Upper lobe of left lung (tissue), 6 donors: ENCODE data around the gene GAPDHS. TPM values are rescaled to one million over a fixed set of nuclear protein-coding genes. Genes with fewer than 3 reads are reported as not detected.

Experiments
- ATAC-seq, 2 donors: fragments of 200-7000 bp; cut with Tn5 transposase; one replicate each; pipeline ENCODE4 v1.9.1; 2022; ENCODE audit warnings: mild to moderate bottlenecking in 2 of 2, moderate library complexity in 2 of 2; ENCODE audit not compliant: low FRiP score in 2 of 2
- DNase-seq, 2 donors: peaks; one replicate each; pipeline ENCODE4 v3.0.0-alpha.2; 2019 to 2020
- H3K27ac ChIP-seq, 4 donors: fragments of 200-600 bp; sonication (generic); one replicate each; pipeline ENCODE4 v1.5.1; 2016 to 2019
- H3K27me3 ChIP-seq, 4 donors: fragments of 200-600 bp; sonication (generic); one replicate each; pipeline ENCODE4 v1.5.1; 2017 to 2019
- H3K36me3 ChIP-seq, 4 donors: fragments of 200-600 bp; sonication (generic); one replicate each; pipeline ENCODE4 v1.5.1; 2016 to 2019
- H3K4me1 ChIP-seq, 4 donors: fragments of 200-600 bp; sonication (generic); one replicate each; pipeline ENCODE4 v1.5.1; 2018 to 2019
- H3K4me3 ChIP-seq, 4 donors: fragments of 200-600 bp; sonication (generic); one replicate each; pipeline ENCODE4 v1.5.1; 2017 to 2019; ENCODE audit warnings: mild to moderate bottlenecking in 2 of 4, moderate library complexity in 1 of 4
- H3K9me3 ChIP-seq, 4 donors: fragments of 200-600 bp; sonication (generic); one replicate each; pipeline ENCODE4 v1.5.1; 2018 to 2019
- EP300 ChIP-seq, 4 donors: sonication (generic); formaldehyde crosslinking; IDR thresholded peaks; one replicate each; pipeline ENCODE4 v1.5.1; 2017; ENCODE audit warnings: antibody characterized with exemption in 4 of 4, control low read depth in 2 of 4
- POLR2A ChIP-seq, 4 donors: fragments of 450-650 bp; IDR thresholded peaks; one replicate each; pipeline ENCODE4 v1.5.1; 2016 to 2017; ENCODE audit warnings: antibody characterized with exemption in 4 of 4, mild to moderate bottlenecking in 2 of 4
- POLR2AphosphoS5 ChIP-seq, 2 donors: sonication (generic); formaldehyde crosslinking; IDR thresholded peaks; one replicate each; pipeline ENCODE4 v1.5.1; 2017; ENCODE audit warnings: antibody characterized with exemption in 2 of 2
- WGBS, 2 donors: methylation state at CpG; one replicate each; pipeline ENCODE4 v1.1.5; 2017 to 2018; 5-methylcytosine and 5-hydroxymethylcytosine counted together
- total RNA-seq, 6 donors: library from RNA; depleted of rRNA in 4 of 6; stranded (reverse); fragments of >200 nt in 4 of 6; gene quantifications; one replicate each; pipeline versions ENCODE4 v1.1.0 to v1.2.1, GENCODE V29; 2016 to 2021
- TF ChIP-seq, protein P1 (sequence below), 6 experiments: fragments of 450-650 bp in 4 of 6; fragments of 200-600 bp in 2 of 6; sonication (generic) in 2 of 6; IDR thresholded peaks; one replicate each; pipeline ENCODE4 v1.5.1; 2016 to 2019; ENCODE audit warnings: antibody characterized with exemption in 6 of 6
- donor health status: DM: no; HTN: no; CAD: no; lungs with moderate emphysema.
- donor health status: DM: no; HTN: yes; CAD: no; lungs with severe emphysema.

GAPDHS gene
- total RNA-seq, 6 donors from 2014 or later, result not detected

GRCh38 chr19:35545001-35545854 lies 12.0 kb downstream of the GAPDHS start, which contains the start of gene TMEM147:
TMEM147 (plus strand) TSS chr19:35545626; CDS start chr19:35545740, 114 bp downstream.
- WGBS, 2 donors, result 0 to 2% methylated on average over 40 to 56 of the region's 85 CpGs
- ATAC-seq (peak; percentile 92 to 97), DNase-seq (peak; percentile 97 to 99)
- Histone ChIP-seq H3K36me3 (peaks cover 0 to 8% (median 2%) of the 10 kb centered on the region in 4 donors), H3K27ac (peak within 1 kb of the TSS; percentile 77 to 90 (median 85)), H3K27me3 (no peaks in the 10 kb centered on the region), H3K4me1 (peaks cover 18 to 28% (median 20%) of the 10 kb centered on the region in 4 donors), H3K9me3 (no peaks in the 10 kb centered on the region), H3K4me3 (peak within 1 kb of the TSS; percentile 69 to 95 (median 81))
- peak; percentile 67 to 82 for TF ChIP-seq POLR2AphosphoS5 (IDR thresholded peaks at IDR 0.05)
- no peak for TF ChIP-seq EP300 (IDR thresholded peaks at IDR 0.05)
- peak in 3 of 4 donors; percentile 41 to 77 (median 42) for TF ChIP-seq POLR2A (IDR thresholded peaks at IDR 0.05)
- TF ChIP-seq, protein P1, sequence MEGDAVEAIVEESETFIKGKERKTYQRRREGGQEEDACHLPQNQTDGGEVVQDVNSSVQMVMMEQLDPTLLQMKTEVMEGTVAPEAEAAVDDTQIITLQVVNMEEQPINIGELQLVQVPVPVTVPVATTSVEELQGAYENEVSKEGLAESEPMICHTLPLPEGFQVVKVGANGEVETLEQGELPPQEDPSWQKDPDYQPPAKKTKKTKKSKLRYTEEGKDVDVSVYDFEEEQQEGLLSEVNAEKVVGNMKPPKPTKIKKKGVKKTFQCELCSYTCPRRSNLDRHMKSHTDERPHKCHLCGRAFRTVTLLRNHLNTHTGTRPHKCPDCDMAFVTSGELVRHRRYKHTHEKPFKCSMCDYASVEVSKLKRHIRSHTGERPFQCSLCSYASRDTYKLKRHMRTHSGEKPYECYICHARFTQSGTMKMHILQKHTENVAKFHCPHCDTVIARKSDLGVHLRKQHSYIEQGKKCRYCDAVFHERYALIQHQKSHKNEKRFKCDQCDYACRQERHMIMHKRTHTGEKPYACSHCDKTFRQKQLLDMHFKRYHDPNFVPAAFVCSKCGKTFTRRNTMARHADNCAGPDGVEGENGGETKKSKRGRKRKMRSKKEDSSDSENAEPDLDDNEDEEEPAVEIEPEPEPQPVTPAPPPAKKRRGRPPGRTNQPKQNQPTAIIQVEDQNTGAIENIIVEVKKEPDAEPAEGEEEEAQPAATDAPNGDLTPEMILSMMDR (IDR thresholded peaks at IDR 0.05), result peak in 2 of 6 experiments; percentile 24

DNA sequence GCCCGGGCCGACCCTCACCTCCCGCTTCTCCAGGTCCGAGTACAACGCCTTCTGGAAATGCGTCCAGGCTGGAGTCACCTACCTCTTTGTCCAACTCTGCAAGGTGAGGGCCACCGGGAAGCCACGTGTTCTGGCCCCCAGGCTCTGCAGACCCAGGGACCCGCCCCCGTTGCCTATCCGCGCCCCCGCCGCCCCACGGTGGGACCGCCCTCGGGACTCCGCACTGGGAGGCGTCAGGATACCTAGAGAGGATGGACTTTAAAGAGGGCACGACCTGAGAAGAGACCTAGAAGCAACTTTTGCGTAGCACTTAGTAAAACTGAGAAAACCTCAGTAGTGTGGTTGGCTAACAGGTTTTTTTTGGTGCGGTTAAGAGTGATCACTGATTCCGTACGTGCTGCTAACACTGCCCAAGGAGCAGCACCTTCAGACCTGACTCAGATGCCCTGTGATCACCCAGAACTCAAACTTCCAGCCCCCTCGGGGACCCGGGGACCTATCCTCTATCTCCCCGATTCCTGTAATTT lies 12.7 kb downstream of the GAPDHS start:
- Histone ChIP-seq H3K27me3 (no peaks in the 10 kb centered on the region), H3K36me3 (peaks cover 0 to 12% (median 2%) of the 10 kb centered on the region in 4 donors), H3K9me3 (no peaks in the 10 kb centered on the region), H3K4me1 (peaks cover 18 to 28% (median 20%) of the 10 kb centered on the region in 4 donors), H3K27ac (peak overlapping the region; percentile 77 to 90 (median 85)), H3K4me3 (peak overlapping the region; percentile 69 to 95 (median 81))
- ATAC-seq (peak in 1 of 2 donors; percentile 48), DNase-seq (peak; percentile 34 to 91)
- 3 to 7% methylated on average over 9 to 20 of the region's 27 CpGs for WGBS, 2 donors
- TF ChIP-seq, protein P1 (IDR thresholded peaks at IDR 0.05), result no peak
- no peak for TF ChIP-seq POLR2A (IDR thresholded peaks at IDR 0.05)
- no peak for TF ChIP-seq POLR2AphosphoS5 (IDR thresholded peaks at IDR 0.05)
- no peak for TF ChIP-seq EP300 (IDR thresholded peaks at IDR 0.05)

DNA sequence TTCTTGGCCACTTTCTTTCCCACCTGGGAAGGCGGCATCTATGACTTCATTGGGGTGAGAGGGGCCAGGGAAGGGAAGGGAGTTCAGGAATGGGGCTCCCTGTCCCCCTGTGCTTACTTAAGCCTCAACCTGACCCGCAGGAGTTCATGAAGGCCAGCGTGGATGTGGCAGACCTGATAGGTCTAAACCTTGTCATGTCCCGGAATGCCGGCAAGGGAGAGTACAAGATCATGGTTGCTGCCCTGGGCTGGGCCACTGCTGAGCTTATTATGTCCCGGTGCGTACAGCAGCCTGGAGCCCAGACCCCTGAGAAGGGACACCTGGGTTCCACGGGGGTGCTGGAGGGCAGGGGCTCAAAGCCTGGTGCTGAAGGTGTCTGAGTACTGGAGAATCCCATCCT lies 13.3 kb downstream of the GAPDHS start:
- TF ChIP-seq POLR2A (IDR thresholded peaks at IDR 0.05), result no peak
- TF ChIP-seq, protein P1 (IDR thresholded peaks at IDR 0.05), result no peak
- H3K4me3 ChIP-seq, result peak overlapping the region in 2 of 4 donors; percentile 81 to 95
- peaks cover 18 to 28% (median 20%) of the 10 kb centered on the region in 4 donors for H3K4me1 ChIP-seq
- no peaks in the 10 kb centered on the region for H3K27me3 ChIP-seq
- no peak for DNase-seq
- no peaks in the 10 kb centered on the region for H3K9me3 ChIP-seq
- peak overlapping the region in 1 of 4 donors; percentile 83 for H3K27ac ChIP-seq
- ATAC-seq, result no peak
- H3K36me3 ChIP-seq, result peaks cover 0 to 13% (median 2%) of the 10 kb centered on the region in 4 donors
- 82 to 85% methylated on average over 1 to 8 of the region's 8 CpGs for WGBS, 2 donors

DNA sequence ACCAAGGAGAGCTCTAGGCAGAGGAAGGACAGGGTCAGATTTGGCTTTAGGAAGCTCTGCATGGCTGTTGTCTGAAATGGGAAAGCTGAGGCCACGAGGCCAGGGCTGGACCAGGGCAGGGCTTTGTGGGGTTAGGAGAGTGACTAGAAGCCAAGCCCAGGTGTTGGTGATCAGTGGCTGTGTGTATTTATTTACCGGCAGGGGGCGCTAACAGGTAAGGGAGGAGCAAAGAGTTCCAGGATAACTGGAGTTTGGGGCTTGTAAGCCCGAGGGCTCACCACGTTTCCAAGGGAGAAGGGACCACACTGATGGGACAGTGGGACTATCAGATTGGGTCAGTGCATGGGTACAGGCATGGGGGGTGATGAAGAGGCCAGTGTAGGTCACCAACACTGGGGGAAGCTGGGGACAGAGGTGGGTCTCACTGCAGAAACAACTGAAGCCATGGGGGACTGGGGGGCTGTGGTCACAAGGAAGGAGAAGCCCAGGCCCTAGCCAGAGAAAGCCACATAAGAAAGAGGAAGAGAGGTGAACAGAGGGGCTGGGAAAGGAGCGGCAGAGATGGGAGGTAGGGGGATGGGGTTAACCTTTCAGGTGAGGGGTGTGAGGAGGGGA lies 16.0 kb downstream of the GAPDHS start:
- no peak for ATAC-seq

More for the DNA sequence above, 16.0 kb downstream of the GAPDHS start:
- WGBS, 2 donors, result 21 to 27% methylated on average over 6 of the region's 6 CpGs
- no peak for TF ChIP-seq POLR2A (IDR thresholded peaks at IDR 0.05)
- no peak for TF ChIP-seq POLR2AphosphoS5 (IDR thresholded peaks at IDR 0.05)
- TF ChIP-seq, protein P1 (IDR thresholded peaks at IDR 0.05), result peak; percentile 61 to 72 (median 70)
- H3K27me3 ChIP-seq, result no peaks in the 10 kb centered on the region
- peak in 1 of 2 donors; percentile 55 for DNase-seq
- H3K4me1 ChIP-seq, result peaks cover 17 to 25% (median 18%) of the 10 kb centered on the region in 4 donors
- H3K27ac ChIP-seq, result no peak overlapping the region
- H3K4me3 ChIP-seq, result no peak overlapping the region
- H3K36me3 ChIP-seq, result peaks cover 0 to 13% (median 2%) of the 10 kb centered on the region in 4 donors
- H3K9me3 ChIP-seq, result no peaks in the 10 kb centered on the region
